Naive thymus-derived CD8-positive, alpha-beta T cell (primary cell): Measurements from ENCODE around the gene ADAMTS7. TPM values are rescaled to one million over a fixed set of nuclear protein-coding genes. Genes with fewer than 3 reads are reported as not detected.
"Not testable (repeated sequence)": the region's sequence is repeated elsewhere in the genome, so short reads cannot be mapped to it uniquely, and the experiment has no call there.

ENCODE experiments used
- ATAC-seq, 2 donors: fragments of 150-1000 bp; cut with Tn5 transposase in 1 of 2; sonication (Bioruptor Pico), chemical (Tn5 transposase) in 1 of 2; 1 replicate in 1 of 2; 2 replicates in 1 of 2; pipeline ENCODE4 v1.10.0; 2021; ENCODE audit warnings: mild to moderate bottlenecking in 2 of 2, moderate library complexity in 2 of 2
- POLR2A ChIA-PET: fragments of 350-600 bp; sonication (Branson Sonifier 250); formaldehyde crosslinking; loops from one replicate; lab custom pipeline; 2021; ENCODE audit warnings: antibody characterized with exemption; lab: Charles Lee
- DNase-seq, 10 donors: peaks; one replicate each; pipeline versions ENCODE4 v3.0.0 to v3.0.0-alpha.2; 2020 to 2022
- H3K27ac Mint-ChIP-seq, 10 donors: one replicate each; pipeline ENCODE4 v1.8.0; 2020 to 2022; ENCODE audit warnings: mild to moderate bottlenecking in 10 of 10, mixed read lengths in 10 of 10, moderate library complexity in 4 of 10, inconsistent platforms in 1 of 10
- H3K27me3 Mint-ChIP-seq, 5 donors: one replicate each; pipeline ENCODE4 v1.8.0; 2021 to 2022; ENCODE audit warnings: mixed read lengths in 5 of 5
- H3K36me3 Mint-ChIP-seq, 3 donors: one replicate each; pipeline ENCODE4 v1.8.0; 2020 to 2022; ENCODE audit warnings: mixed read lengths in 3 of 3, mild to moderate bottlenecking in 2 of 3, inconsistent platforms in 1 of 3
- H3K4me1 Mint-ChIP-seq, 4 donors: one replicate each; pipeline ENCODE4 v1.8.0; 2021 to 2022; ENCODE audit warnings: mixed read lengths in 4 of 4
- H3K4me3 Mint-ChIP-seq, 10 donors: one replicate each; pipeline ENCODE4 v1.8.0; 2020 to 2022; ENCODE audit warnings: mild to moderate bottlenecking in 10 of 10, mixed read lengths in 10 of 10, moderate library complexity in 6 of 10, inconsistent platforms in 1 of 10
- H3K9me3 Mint-ChIP-seq, 9 donors: one replicate each; pipeline ENCODE4 v1.8.0; 2020 to 2022; ENCODE audit warnings: mixed read lengths in 9 of 9, mild to moderate bottlenecking in 3 of 9, inconsistent platforms in 1 of 9, moderate library complexity in 1 of 9
- polyA plus RNA-seq, 3 donors: library from polyadenylated mRNA; unstranded; fragments of 300-500 nt; fragmentation: Illumina TruSeq; gene quantifications; one replicate each; pipeline ENCODE4 v1.2.3, GENCODE V29; 2021
- total RNA-seq, 8 experiments: library from RNA in 2 of 8; stranded (reverse) in 2 of 8; gene quantifications; one replicate each; pipeline ENCODE4 v1.2.3 and lab custom pipeline; 2021 to 2026

ADAMTS7 gene
- total and polyA plus RNA-seq, 5 experiments from 2014 or later: 0.16 to 0.31 TPM; not detected in 3

DNA sequence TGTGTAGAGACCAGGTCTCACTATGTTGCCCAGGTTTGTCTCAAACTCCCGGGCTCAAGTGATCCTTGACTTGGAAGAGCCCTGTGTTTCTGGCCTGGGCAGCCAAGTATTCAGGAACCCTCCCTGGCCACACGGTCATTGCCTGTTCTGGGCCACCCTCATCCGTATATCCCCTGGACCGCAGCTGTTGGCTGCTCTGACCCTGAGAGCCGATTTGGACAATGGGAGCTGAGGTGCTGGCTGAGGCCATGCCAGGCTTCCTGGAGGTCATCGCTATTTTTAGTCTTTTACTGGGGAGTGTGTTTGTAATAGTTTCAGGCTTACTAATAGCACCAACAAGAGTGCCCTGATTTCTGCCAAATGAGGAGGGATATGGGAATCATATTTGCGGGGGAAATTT is 60.7 kb downstream of the ADAMTS7 start:
- Mint-ChIP-seq H3K4me1 (peaks cover 2 to 7% (median 5%) of the 10 kb centered on the region in 4 donors), H3K27me3 (no peaks in the 10 kb centered on the region), H3K9me3 (no peaks in the 10 kb centered on the region), H3K36me3 (no peaks in the 10 kb centered on the region), H3K4me3 (peak overlapping the region; percentile 25 to 79 (median 49)), H3K27ac (peak overlapping the region in 3 of 10 donors; percentile 11 to 73 (median 57))
- POLR2A ChIA-PET: no interaction called here
- DNase-seq (peak in 1 of 10 donors; percentile 24), ATAC-seq (no peak)

DNA sequence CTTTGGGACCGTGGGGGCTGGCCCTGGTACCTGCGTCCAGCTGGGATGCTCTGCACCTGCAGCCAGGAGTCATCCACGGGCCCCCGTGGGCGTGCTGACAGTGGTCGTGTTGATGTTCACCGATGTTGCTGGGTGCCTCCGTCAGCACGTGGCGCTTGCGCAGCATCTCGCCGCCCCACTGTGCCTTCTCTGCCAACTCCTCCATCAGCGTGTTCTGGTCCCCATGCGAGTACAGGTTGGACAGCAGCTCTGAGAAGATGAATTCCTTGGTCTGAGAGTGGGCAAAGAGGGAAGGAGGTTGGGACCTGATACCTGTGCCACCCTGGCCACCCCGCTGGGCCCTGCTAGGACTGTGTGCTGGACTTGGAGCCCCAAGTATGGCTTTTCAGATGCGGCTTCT is 61.4 kb downstream of the ADAMTS7 start:
- DNase-seq (peak in 1 of 10 donors; percentile 36), ATAC-seq (no peak)
- H3K4me3 Mint-ChIP-seq: no peak overlapping the region
- H3K9me3 Mint-ChIP-seq: no peaks in the 10 kb centered on the region
- H3K27me3 Mint-ChIP-seq: no peaks in the 10 kb centered on the region
- H3K27ac Mint-ChIP-seq: no peak overlapping the region
- H3K36me3 Mint-ChIP-seq: no peaks in the 10 kb centered on the region
- POLR2A ChIA-PET: no interaction called here
- H3K4me1 Mint-ChIP-seq: peaks cover 2 to 7% (median 5%) of the 10 kb centered on the region in 4 donors

GRCh38 chr15:78747877-78748276 is 63.4 kb downstream of the ADAMTS7 start:
- not testable (repeated sequence) for H3K27me3 Mint-ChIP-seq, H3K4me1 Mint-ChIP-seq, H3K36me3 Mint-ChIP-seq, ATAC-seq, H3K4me3 Mint-ChIP-seq, H3K27ac Mint-ChIP-seq, H3K9me3 Mint-ChIP-seq
- DNase-seq: peak in 1 of 10 donors; percentile 9
- POLR2A ChIA-PET: interaction anchor here (0.7 kb wide), 1 partner anchor 290 kb away, joined by 8 read pairs; no protein-coding TSS in a partner anchor

DNA sequence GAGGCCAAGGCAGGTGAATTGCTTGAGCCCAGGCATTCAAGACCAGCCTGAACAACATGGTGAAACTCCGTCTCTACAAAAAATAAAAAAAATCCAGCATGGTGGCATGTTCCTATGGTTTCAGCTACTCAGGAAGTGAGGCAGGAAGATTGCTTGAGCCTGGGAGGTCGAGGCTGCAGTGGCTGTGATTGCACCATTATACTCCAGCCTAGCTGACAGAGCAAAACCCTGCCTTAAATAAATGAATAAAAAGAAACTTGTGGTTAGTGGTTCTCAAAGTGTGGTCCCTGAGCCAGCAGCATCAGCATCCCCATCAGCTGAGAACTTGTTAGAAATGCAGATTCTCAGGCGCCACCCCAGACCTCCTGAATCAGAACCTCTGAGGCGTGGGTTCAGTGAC is 69.6 kb downstream of the ADAMTS7 start:
- H3K9me3 Mint-ChIP-seq, H3K36me3 Mint-ChIP-seq, H3K4me3 Mint-ChIP-seq: not testable (repeated sequence)

DNA sequence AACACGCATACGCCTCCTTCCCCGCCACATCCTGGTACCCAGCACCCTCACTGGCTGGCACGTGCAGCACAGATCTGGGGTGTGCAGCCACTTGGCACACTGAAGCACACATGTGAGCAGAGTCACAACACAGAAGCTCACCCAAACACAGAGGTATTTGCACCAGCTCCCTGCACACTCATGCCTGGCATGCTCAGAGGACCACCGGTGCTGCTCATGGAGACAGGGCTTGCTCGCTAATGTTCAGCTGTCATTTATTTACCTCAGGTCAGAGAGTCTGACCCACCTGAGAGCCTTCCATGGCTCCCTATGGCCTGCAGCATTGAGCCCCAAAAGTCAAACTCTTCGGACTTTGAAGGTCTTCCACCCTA is 70.4 kb downstream of the ADAMTS7 start:
- Mint-ChIP-seq H3K9me3 (no peaks in the 10 kb centered on the region), H3K36me3 (no peaks in the 10 kb centered on the region), H3K4me3 (no peak overlapping the region), H3K27me3 (peaks cover 0 to 23% (median 6%) of the 10 kb centered on the region in 5 donors), H3K27ac (no peak overlapping the region), H3K4me1 (peaks cover 0 to 2% (median 1%) of the 10 kb centered on the region in 4 donors)
- DNase-seq: no peak
- no peak for ATAC-seq
- POLR2A ChIA-PET: no interaction called here

More for the DNA sequence above, 69.6 kb downstream of the ADAMTS7 start:
- H3K27ac Mint-ChIP-seq, ATAC-seq, H3K4me1 Mint-ChIP-seq, POLR2A ChIA-PET, DNase-seq: not testable (repeated sequence)
- peaks cover 0 to 23% (median 6%) of the 10 kb centered on the region in 5 donors for H3K27me3 Mint-ChIP-seq

- no peak overlapping the region for H3K27ac Mint-ChIP-seq
- peaks cover 0 to 2% (median 1%) of the 10 kb centered on the region in 4 donors for H3K4me1 Mint-ChIP-seq
- H3K9me3 Mint-ChIP-seq: no peaks in the 10 kb centered on the region
- POLR2A ChIA-PET: no interaction called here
- H3K36me3 Mint-ChIP-seq: no peaks in the 10 kb centered on the region
- ATAC-seq (peak; percentile 44 to 48), DNase-seq (peak in 7 of 10 donors; percentile 21 to 71 (median 32))
- H3K27me3 Mint-ChIP-seq: peaks cover 0 to 23% (median 6%) of the 10 kb centered on the region in 5 donors
- H3K4me3 Mint-ChIP-seq: no peak overlapping the region
Observed at GRCh38 chr15:78739996-78740903, 71.0 kb downstream of the ADAMTS7 start.

- H3K36me3 Mint-ChIP-seq: no peaks in the 10 kb centered on the region
- ATAC-seq (no peak), DNase-seq (peak in 1 of 10 donors; percentile 49)
- peaks cover 0 to 2% (median 1%) of the 10 kb centered on the region in 4 donors for H3K4me1 Mint-ChIP-seq
- H3K27me3 Mint-ChIP-seq: peaks cover 0 to 32% (median 9%) of the 10 kb centered on the region in 5 donors
- peak overlapping the region in 2 of 10 donors; percentile 43 to 81 for H3K27ac Mint-ChIP-seq
- no peaks in the 10 kb centered on the region for H3K9me3 Mint-ChIP-seq
- no peak overlapping the region for H3K4me3 Mint-ChIP-seq
- POLR2A ChIA-PET: no interaction called here
Observed at GRCh38 chr15:78739206-78739605, 72.1 kb downstream of the ADAMTS7 start.

GRCh38 chr15:78737931-78738558 is 73.2 kb downstream of the ADAMTS7 start:
- H3K9me3 Mint-ChIP-seq, H3K4me1 Mint-ChIP-seq, POLR2A ChIA-PET, H3K4me3 Mint-ChIP-seq, H3K27ac Mint-ChIP-seq, H3K36me3 Mint-ChIP-seq, ATAC-seq: not testable (repeated sequence)
- peaks cover 0 to 39% (median 14%) of the 10 kb centered on the region in 5 donors for H3K27me3 Mint-ChIP-seq
- peak in 3 of 10 donors; percentile 21 to 46 (median 26) for DNase-seq

DNA sequence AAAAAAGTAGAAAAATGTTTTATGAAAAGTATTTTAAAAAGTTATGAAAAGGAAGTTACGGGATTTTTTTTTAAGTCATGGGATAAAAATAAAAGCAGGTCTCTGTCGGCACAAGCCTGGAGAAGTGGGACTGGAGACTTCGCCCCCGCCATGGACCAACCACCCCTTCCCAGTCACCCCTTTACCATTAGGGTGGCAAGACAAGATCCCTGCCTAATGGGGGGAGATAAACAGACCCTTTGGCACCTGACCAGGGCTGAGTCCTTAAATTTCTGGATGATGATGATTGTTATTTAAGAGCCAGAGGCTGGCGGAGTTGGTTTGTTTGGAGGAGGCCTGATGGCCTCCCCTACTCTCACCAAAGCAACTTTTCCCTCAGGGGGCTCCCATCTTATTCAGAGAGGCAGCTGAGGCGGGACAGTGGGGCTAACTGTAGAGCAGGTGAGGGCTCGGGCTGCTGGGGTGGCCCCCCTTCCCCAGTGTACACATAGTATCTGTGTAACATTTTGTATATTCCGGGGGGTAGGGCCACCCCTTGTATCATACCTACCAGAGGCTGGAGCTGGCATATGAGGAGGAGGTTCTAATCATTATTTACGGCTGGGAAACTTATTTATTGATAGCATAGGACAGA is 74.0 kb downstream of the ADAMTS7 start:
- no peak for ATAC-seq
- H3K4me1 Mint-ChIP-seq: peaks cover 0 to 2% (median 1%) of the 10 kb centered on the region in 4 donors
- H3K4me3 Mint-ChIP-seq: no peak overlapping the region
- DNase-seq: peak in 1 of 10 donors; percentile 23
- H3K27ac Mint-ChIP-seq: no peak overlapping the region
- H3K27me3 Mint-ChIP-seq: peaks cover 2 to 39% (median 14%) of the 10 kb centered on the region in 5 donors
- POLR2A ChIA-PET: no interaction called here
- H3K36me3 Mint-ChIP-seq: no peaks in the 10 kb centered on the region
- no peaks in the 10 kb centered on the region for H3K9me3 Mint-ChIP-seq

DNA sequence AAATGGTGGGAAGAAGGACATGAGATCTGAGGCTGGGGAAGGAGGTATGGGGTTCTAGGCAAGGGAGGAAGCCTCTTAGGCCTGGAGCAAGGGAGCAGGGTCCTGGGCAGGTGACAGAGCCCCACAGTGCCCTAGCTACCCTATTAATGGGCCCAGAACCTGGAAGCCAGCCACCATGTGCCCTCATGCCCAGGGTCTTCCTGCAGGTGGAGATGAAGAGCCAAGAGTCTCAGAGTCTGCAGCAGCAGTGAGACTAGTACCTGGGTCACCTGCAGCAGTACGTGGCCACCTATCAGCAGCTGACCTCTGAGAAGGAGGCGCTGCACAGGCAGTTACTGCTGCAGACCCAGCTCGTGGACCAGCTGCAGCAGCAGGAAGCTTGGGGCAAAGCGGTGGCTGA is 75.0 kb downstream of the ADAMTS7 start:
- POLR2A ChIA-PET, H3K9me3 Mint-ChIP-seq, DNase-seq, H3K36me3 Mint-ChIP-seq, ATAC-seq, H3K4me1 Mint-ChIP-seq, H3K4me3 Mint-ChIP-seq, H3K27ac Mint-ChIP-seq: not testable (repeated sequence)
- H3K27me3 Mint-ChIP-seq: peaks cover 2 to 39% (median 14%) of the 10 kb centered on the region in 5 donors

GRCh38 chr15:78734451-78735064 is 76.7 kb downstream of the ADAMTS7 start:
- POLR2A ChIA-PET: no interaction called here
- H3K27ac Mint-ChIP-seq: peak overlapping the region in 1 of 10 donors; percentile 12
- no peak for DNase-seq
- peaks cover 3 to 27% (median 14%) of the 10 kb centered on the region in 5 donors for H3K27me3 Mint-ChIP-seq
- no peak for ATAC-seq
- H3K9me3 Mint-ChIP-seq: no peaks in the 10 kb centered on the region
- H3K4me1 Mint-ChIP-seq: peaks cover 0 to 2% (median under 1%) of the 10 kb centered on the region in 4 donors
- H3K4me3 Mint-ChIP-seq: no peak overlapping the region
- no peaks in the 10 kb centered on the region for H3K36me3 Mint-ChIP-seq

GRCh38 chr15:78732634-78733033 is 78.6 kb downstream of the ADAMTS7 start:
- Mint-ChIP-seq H3K36me3 (no peaks in the 10 kb centered on the region), H3K9me3 (no peaks in the 10 kb centered on the region), H3K27ac (no peak overlapping the region), H3K4me1 (no peaks in the 10 kb centered on the region), H3K4me3 (no peak overlapping the region), H3K27me3 (peaks cover 0 to 16% (median 10%) of the 10 kb centered on the region in 5 donors)
- DNase-seq (no peak), ATAC-seq (no peak)
- POLR2A ChIA-PET: no interaction called here
